Measurements from ENCODE around the gene NAA16.

- no peak for TF ChIP-seq CTCF (IDR thresholded peaks at IDR 0.05)
- TF ChIP-seq EZH2 (IDR thresholded peaks at IDR 0.05; ENCODE audit: borderline replicate concordance, insufficient read depth, low read depth, low read length, poor library complexity, severe bottlenecking): no peak
Measured at GRCh38 chr13:41295973-41296372, 15.1 kb upstream of the NAA16 start.
